Keratinocyte (primary cell): ENCODE data around the gene CD300LD. TPM values are rescaled to one million over a fixed set of nuclear protein-coding genes. Genes with fewer than 3 reads are reported as not detected.
"Not testable (repeated sequence)": the region's sequence is repeated elsewhere in the genome, so short reads cannot be mapped to it uniquely, and the experiment has no call there.

Source experiments
- DNase-seq: peaks from one replicate; pipeline ENCODE4 v3.0.0-alpha.2; 2011; ENCODE audit warnings: low read depth, missing footprints, low spot score
- FAIRE-seq: peaks from 2 replicates; lab custom pipeline; 2011; peaks lifted over from hg19 to GRCh38; lab: Jason Lieb, UNC
- H2AFZ ChIP-seq: 2 replicates; pipeline ENCODE4 v1.6.0; 2012; ENCODE audit warnings: low read length, control low read depth, inconsistent platforms; ENCODE audit not compliant: control insufficient read depth
- H3K27ac ChIP-seq: 2 replicates; pipeline ENCODE4 v1.5.1; 2011; ENCODE audit warnings: low read length; ENCODE audit not compliant: control insufficient read depth, insufficient read depth
- H3K27me3 ChIP-seq: 3 replicates; pipeline ENCODE4 v1.6.0; 2011; ENCODE audit warnings: low read length; ENCODE audit not compliant: control insufficient read depth, insufficient read depth; ENCODE audit errors: extremely low read depth
- H3K36me3 ChIP-seq, 2 experiments: 2 replicates in 1 of 2; 3 replicates in 1 of 2; pipeline ENCODE4 v1.5.1; 2011; ENCODE audit warnings: low read length in 2 of 2, mild to moderate bottlenecking in 1 of 2; ENCODE audit not compliant: control insufficient read depth in 2 of 2, insufficient read depth in 2 of 2; ENCODE audit errors: extremely low read depth in 1 of 2
- H3K4me1 ChIP-seq: 3 replicates; pipeline ENCODE4 v1.5.1; 2011; ENCODE audit warnings: low read length; ENCODE audit not compliant: control insufficient read depth, insufficient read depth; ENCODE audit errors: extremely low read depth
- H3K4me2 ChIP-seq: 3 replicates; pipeline ENCODE4 v1.6.0; 2011; ENCODE audit warnings: low read depth, low read length; ENCODE audit not compliant: control insufficient read depth, insufficient read depth; ENCODE audit errors: extremely low read depth
- H3K4me3 ChIP-seq, 3 experiments: fragments of 200-600 bp in 1 of 3; sonication (generic) in 1 of 3; 2 replicates in 2 of 3; 3 replicates in 1 of 3; pipeline ENCODE4 v1.5.1; 2011 to 2016; ENCODE audit warnings: low read length in 3 of 3, mild to moderate bottlenecking in 3 of 3, control low read depth in 2 of 3, inconsistent platforms in 1 of 3, low read depth in 1 of 3, mixed read lengths in 1 of 3, mixed run types in 1 of 3, moderate library complexity in 1 of 3; ENCODE audit not compliant: control insufficient read depth in 2 of 3, insufficient read depth in 2 of 3; ENCODE audit errors: extremely low read depth in 1 of 3
- H3K79me2 ChIP-seq: 2 replicates; pipeline ENCODE4 v1.6.0; 2012; ENCODE audit warnings: low read length; ENCODE audit not compliant: control insufficient read depth, insufficient read depth
- H3K9ac ChIP-seq: 3 replicates; pipeline ENCODE4 v1.6.0; 2011; ENCODE audit warnings: low read length; ENCODE audit not compliant: control insufficient read depth, insufficient read depth; ENCODE audit errors: extremely low read depth
- H3K9me1 ChIP-seq: 3 replicates; pipeline ENCODE4 v1.6.0; 2011; ENCODE audit warnings: low read length; ENCODE audit not compliant: control insufficient read depth, insufficient read depth; ENCODE audit errors: extremely low read depth
- H3K9me3 ChIP-seq: 2 replicates; pipeline ENCODE4 v1.5.1; 2012; ENCODE audit warnings: low read depth, low read length; ENCODE audit not compliant: control insufficient read depth
- H4K20me1 ChIP-seq: 3 replicates; pipeline ENCODE4 v1.6.0; 2011; ENCODE audit warnings: low read length; ENCODE audit not compliant: control insufficient read depth, insufficient read depth; ENCODE audit errors: extremely low read depth
- EZH2 ChIP-seq: IDR thresholded peaks from one replicate; pipeline ENCODE4 v1.6.1; 2012; ENCODE audit warnings: inconsistent platforms, mild to moderate bottlenecking, low read length, moderate library complexity
- dilution Hi-C: fragments of 300-500 bp; cut with MboI; formaldehyde crosslinking; loops from one replicate; pipeline ENCODE4 v1.7.0; 2020; ENCODE audit warnings: low sequenced_read_pairs; ENCODE audit not compliant: extremely low pct_ligation_motif_present
- polyA plus RNA-seq, 5 experiments: library from polyadenylated mRNA; depleted of rRNA in 3 of 5; stranded (reverse) in 3 of 5; stranded (forward) in 1 of 5; unstranded in 1 of 5; fragments of >200 nt; gene quantifications; 1 replicate in 1 of 5; 2 replicates in 3 of 5; 3 replicates in 1 of 5; pipeline versions ENCODE4 v1.2.1 to v1.2.3, GENCODE V29; 2011 to 2012; ENCODE audit warnings: missing spikeins in 2 of 5, low read depth in 1 of 5, low replicate concordance in 1 of 5
- TF ChIP-seq, protein P1 (sequence below), 3 experiments: IDR thresholded peaks in 1 of 3; conservative IDR thresholded peaks in 1 of 3; optimal IDR thresholded peaks in 1 of 3; 2 replicates in 2 of 3; 3 replicates in 1 of 3; pipeline versions ENCODE3 to v1.5.1; 2011; ENCODE audit warnings: low read length in 3 of 3, mild to moderate bottlenecking in 3 of 3, moderate library complexity in 2 of 3, control low read depth in 1 of 3, inconsistent platforms in 1 of 3; ENCODE audit not compliant: insufficient read depth in 2 of 3; ENCODE audit errors: extremely low read depth in 1 of 3

Gene CD300LD
- polyA plus RNA-seq, 1 donor (not counting 4 experiments of a cell fraction or from before 2014, with no cell fraction given): not detected

- Histone ChIP-seq H2AFZ (no peak overlapping the region), H3K27me3 (peaks cover 11% of the 10 kb centered on the region)
- dilution Hi-C loops: no loop called here
These were observed 39.7 kb upstream of the CD300LD start for GRCh38 chr17:74631468-74632450.

GRCh38 chr17:74630251-74630650 lies 38.2 kb upstream of the CD300LD start:
- H3K9me3 ChIP-seq, dilution Hi-C loops, H3K79me2 ChIP-seq, DNase-seq, H3K36me3 ChIP-seq, H4K20me1 ChIP-seq, FAIRE-seq, H3K4me1 ChIP-seq, H3K9me1 ChIP-seq, H3K27ac ChIP-seq, H2AFZ ChIP-seq, H3K4me3 ChIP-seq, H3K9ac ChIP-seq, H3K4me2 ChIP-seq: not testable (repeated sequence)
- peaks cover 11% of the 10 kb centered on the region for H3K27me3 ChIP-seq

More at GRCh38 chr17:74631468-74632450, 39.7 kb upstream of the CD300LD start:
- Histone ChIP-seq H3K9ac (no peak overlapping the region), H3K4me1 (no peaks in the 10 kb centered on the region), H3K9me3 (no peaks in the 10 kb centered on the region), H3K4me3 (no peak overlapping the region), H3K79me2 (no peaks in the 10 kb centered on the region), H3K36me3 (no peaks in the 10 kb centered on the region), H3K9me1 (no peaks in the 10 kb centered on the region), H4K20me1 (no peaks in the 10 kb centered on the region), H3K4me2 (no peak overlapping the region), H3K27ac (no peak overlapping the region)
- DNase-seq (no peak), FAIRE-seq (no peak)
- TF ChIP-seq EZH2: no peak
- TF ChIP-seq, protein P1, sequence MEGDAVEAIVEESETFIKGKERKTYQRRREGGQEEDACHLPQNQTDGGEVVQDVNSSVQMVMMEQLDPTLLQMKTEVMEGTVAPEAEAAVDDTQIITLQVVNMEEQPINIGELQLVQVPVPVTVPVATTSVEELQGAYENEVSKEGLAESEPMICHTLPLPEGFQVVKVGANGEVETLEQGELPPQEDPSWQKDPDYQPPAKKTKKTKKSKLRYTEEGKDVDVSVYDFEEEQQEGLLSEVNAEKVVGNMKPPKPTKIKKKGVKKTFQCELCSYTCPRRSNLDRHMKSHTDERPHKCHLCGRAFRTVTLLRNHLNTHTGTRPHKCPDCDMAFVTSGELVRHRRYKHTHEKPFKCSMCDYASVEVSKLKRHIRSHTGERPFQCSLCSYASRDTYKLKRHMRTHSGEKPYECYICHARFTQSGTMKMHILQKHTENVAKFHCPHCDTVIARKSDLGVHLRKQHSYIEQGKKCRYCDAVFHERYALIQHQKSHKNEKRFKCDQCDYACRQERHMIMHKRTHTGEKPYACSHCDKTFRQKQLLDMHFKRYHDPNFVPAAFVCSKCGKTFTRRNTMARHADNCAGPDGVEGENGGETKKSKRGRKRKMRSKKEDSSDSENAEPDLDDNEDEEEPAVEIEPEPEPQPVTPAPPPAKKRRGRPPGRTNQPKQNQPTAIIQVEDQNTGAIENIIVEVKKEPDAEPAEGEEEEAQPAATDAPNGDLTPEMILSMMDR (optimal IDR thresholded peaks at IDR 0.05 in 1 of 3, IDR thresholded peaks at IDR 0.05 in 1 of 3, conservative IDR thresholded peaks at IDR 0.05 in 1 of 3; ENCODE audit: extremely low read depth in 1 of 3, insufficient read depth in 2 of 3, low read length in 3 of 3): no peak
